AML-193 (cell line): ENCODE data around the gene RAB39A.

Source experiments
- DNase-seq, 2 experiments: peaks; one replicate each; lab custom pipeline; 2025; lab: John Stamatoyannopoulos, UW

The RAB39A gene

DNA sequence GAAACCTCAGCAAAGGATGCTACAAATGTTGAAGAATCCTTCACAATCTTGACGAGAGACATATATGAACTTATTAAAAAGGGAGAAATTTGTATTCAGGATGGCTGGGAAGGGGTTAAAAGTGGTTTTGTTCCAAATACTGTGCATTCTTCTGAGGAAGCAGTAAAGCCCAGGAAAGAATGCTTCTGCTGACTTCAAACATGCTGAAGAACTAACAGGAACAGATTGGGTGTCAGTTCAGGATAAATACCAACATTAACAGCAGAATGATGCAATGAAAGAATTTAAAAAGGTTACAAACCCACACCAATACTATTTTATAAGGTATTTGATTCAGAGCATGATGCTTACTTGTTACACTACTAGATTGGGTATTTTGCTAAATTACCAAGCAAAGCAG is 33.9 kb downstream of the RAB39A start:
- DNase-seq, result no peak

DNA sequence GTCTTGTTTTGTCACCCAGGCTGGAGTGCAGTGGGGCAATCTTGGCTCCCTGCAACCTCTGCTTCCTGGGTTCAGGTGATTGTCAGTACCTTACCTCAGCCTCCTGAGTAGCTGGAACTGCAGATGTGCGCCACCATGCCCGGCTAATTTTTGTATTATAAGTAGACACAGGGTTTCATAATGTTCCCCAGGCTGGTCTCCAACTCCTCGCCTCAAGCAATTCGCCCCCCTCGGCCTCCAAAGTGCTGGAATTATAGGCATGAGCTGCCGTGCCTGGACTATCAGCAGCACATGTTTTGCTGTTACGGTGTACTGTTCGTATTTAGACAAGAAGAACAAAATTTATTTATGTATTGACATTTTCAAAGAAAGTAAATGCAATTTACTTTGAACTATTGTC is 34.8 kb downstream of the RAB39A start:
- no peak for DNase-seq

- DNase-seq, result no peak
Measured at GRCh38 chr11:107969219-107969618, 41.0 kb downstream of the RAB39A start.

DNA sequence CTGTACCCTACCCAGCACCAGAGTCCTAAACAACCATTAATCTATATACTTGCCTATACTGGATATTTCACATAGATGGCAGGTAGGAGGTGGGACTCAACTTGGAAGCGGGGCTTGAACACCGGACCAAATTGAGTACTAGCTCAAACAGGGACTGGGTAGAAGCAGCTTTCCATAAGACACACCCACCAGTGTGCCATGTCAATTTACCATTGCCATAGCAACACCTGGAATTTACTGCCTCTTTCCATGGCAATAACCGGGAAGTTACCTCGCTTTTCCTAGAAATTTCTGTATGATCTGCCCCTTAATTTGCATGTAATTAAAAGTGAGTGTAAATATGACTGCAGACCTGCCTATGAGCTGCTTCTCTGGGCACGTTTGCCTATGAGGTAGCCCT is 41.8 kb downstream of the RAB39A start:
- DNase-seq, result no peak

DNA sequence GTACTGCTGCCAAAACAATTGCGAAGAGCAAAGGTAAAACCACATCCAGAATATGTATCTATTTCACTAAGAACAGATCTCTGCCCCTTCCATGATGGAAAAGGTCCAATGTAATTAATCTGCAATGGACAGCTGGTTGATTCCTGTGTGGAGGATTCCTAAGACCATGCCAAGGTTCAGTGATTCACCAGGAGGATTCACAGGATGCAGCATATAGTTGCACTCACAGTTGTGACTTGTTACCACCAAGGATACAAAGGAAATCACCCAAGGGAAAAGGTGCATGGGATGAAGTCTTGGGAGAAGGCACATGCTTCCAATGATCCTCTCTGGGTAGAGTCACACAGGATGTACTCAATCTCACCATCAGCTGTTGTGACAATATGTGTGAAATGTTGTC is 45.4 kb downstream of the RAB39A start:
- no peak for DNase-seq

DNA sequence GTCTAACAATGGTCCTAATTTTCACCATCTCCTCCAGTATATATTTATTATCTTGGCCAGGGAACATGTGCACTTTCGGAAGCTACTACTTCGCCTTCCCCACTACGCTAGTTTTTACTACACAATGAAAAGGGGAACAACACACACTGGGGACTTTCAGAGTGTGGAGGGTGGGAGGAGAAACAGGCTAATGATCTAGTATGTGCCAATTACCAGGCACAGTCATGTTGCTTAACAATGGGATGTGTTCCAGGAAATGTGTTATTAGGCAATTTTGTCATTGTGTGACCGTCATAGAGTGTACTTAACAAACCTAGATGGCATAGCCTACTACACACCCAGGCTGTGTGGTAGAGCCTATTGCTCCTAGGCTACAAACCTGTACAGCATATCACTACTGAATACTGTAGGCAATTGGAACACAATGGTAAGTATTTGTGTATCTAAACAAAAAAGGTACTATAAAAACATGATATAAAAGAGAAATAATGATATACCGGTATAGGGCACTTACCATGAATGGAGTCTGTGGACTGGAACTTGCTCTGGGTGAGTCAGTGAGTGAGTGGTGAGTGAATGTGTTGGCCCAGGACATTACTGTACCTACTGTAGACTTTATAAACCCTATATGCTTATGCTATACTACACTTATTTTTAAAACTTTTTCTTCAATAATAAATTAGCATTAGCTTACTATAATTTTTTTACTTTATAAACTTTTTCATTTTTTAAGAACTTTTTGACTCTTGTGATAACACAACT is 60.3 kb downstream of the RAB39A start:
- peak; percentile 64 to 71 for DNase-seq

GRCh38 chr11:107991868-107992414 is 63.7 kb downstream of the RAB39A start:
- DNase-seq, result no peak

DNA sequence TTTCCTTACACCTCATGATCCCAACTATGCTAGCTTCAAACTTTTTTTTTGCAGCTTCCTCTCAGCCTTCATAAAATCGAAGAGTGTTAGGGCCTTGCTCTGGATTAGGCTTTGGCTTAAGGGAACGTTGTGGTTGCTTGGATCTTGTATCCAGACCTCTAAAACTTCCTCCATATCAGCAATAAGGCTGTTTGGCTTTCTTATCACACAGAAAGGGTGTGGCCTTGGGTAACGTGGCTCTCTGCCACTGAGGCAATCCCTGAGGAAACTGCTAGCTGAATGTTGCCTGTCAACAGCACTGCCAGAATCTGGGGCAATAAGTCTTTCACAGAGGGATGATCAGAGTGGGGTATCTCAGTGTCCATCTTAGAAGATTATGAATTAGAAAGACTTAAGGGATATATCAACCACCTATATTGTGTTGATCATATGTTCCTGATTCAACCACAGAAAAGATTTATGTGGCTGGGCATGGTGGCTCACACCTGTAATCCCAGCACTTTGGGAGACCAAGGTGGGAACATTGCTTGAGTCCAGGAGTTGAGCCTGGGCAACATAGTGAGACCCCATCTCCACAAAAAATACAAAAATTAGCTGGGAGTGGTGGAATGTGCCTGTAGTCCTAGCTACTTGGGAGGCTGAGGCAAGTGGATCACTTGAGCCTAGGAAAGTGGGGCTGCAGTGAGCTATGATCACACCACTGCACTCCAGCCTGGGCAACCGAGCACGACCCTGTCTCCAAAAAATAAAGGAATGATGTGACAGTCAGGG is 67.9 kb downstream of the RAB39A start:
- no peak for DNase-seq

DNA sequence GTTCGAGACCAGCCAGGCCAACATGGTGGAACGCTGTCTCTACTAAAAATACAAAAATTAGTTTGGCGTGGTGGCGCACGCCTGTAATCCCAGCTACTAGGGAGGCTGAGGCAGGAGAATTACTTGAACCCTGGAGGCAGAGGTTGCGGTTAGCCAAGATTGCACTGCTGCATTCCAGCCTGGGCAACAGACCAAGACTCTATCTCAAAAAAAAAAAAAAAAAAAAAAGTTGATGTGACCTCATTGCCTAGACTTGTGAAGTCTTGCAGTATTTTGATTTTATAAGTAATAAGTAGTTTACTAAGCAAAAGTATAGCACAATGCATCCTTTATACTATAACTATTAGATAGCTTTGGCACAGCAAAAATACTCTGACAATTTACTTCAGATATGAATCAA is 70.5 kb downstream of the RAB39A start:
- DNase-seq, result no peak

DNA sequence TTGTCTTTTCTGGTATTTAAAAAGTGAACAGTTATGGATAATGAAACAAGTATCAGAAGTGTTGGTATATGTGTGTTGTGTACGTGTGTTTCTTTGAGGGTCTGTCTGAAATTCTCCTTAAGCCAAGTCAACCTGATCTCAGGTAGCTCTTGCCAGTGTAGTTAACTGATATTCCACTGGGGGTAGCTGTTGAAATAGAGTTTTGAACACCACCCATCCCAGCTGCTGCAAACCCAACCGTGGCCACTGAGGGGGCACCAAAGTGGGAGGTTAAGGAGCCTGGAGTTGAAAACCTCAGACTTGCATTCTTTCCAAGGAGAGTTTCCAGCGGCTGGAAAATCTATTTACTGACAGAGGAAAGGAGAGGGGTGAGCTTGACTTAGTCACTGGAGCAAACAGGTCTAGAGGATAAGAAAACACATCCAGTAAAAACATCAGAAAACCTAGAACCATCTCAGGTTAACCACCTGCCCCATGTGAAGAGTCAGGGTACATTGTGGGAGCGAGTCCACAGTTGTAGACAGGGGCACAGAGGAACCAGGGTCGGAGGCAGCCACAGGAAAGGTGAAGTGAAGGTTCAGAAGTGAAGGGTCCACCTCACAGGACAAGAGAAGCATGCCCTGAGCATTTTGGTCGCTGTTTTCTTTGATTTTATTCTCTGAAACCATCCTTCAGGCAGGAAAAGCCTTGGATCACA is 71.7 kb downstream of the RAB39A start:
- DNase-seq, result peak; percentile 23

DNA sequence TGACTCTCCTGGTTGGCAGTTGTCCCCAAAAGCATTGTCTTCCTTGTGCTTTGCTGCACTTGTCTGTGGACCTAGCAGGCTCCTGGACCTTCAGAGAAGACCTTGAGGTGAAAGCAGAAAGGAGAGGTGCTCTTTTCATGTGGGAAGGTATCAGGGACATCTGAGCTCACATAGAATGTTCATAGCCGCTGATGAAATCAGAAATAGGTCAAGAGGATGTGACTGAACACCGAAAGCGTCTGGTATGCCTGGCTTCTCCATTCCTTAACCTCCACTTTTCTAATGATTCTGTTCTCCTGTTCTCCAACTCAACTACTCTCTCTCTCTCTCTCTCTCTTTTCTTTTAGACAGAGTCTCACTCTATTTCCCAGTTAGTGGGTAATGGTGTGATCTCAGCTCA is 74.2 kb downstream of the RAB39A start:
- DNase-seq, result no peak

DNA sequence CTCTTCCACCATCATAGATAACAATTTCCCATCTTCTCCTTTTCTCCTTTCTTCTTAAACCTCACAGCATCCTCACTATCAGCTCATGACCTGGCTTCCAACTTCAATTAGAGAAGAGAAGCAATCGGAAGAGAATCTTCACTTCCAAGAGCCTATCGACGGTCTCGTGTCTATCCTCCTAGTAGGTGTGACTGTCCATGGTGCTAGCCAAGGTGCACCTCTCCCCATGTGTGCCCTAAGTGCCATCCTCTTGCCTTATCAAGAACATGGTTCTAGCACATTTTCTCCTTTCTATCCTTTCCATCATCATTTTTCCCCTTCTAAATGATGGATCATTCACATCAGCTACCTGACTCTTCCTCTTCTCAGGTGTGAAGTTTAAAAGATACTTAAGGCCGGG is 75.4 kb downstream of the RAB39A start:
- DNase-seq, result no peak

DNA sequence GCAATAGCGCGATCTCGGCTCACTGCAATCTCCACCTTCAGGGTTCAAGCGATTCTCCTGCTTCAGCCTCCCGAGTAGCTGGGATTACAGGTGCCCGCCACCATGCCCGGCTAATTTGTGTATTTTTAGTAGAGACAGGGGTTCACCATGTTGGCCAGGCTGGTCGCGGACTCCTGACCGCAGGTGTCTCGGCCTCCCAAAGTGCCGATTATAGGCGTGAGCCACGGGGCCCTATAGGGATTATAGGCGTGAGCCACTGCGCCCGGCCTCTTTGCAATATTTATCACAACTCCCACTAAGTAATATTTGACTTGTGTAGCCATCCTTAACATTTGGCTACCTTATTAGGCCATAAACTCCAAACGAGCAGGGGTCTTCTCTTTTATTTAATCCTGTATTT is 79.6 kb downstream of the RAB39A start:
- DNase-seq, result no peak

DNA sequence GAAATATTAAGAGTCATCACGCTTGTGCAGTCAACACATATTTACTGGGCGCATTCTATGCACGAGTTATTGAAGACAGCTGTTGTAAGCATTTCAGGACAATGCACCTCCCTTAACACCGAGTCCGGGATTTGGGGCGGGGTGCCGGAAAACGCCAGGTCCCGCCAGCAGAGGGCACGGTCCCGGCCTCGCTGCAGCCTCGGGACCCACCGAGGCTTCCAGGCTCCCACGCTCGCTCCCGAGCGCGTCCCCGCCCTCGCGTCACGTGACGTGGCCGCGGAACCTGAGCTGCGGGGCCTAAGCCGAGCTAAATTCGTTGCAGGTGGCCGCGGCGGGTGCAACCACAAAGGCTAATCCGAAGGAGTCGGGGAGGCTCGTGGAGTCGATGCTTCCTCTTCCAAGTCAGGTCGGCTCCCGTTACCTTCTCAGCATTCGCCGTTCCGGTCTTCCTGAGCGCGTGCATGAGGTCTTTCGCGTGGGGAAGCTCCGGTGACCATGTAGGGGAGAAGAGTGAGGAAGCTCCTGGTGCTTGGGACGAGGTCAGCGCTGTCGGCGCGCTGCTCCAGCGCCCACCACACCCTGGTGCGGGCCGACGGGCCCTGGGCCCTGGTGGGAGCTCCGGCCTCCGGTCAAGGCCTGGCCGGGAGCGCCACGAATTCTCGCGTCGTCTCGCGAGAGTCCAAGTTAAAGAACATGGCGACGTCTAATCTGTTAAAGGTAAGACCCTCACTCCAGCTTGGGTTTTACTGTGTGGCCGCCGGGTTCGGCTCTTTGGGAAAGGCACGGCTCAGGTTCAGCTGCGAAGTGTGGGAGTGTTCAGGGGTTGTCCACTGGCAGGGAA is 80.6 kb downstream of the RAB39A start, which contains the start of gene CUL5:
CUL5 (plus strand) TSS at position 243 of the 841 bp plus-strand sequence; CDS start at position 694, 451 bp downstream.
- peak; percentile 71 to 76 for DNase-seq

GRCh38 chr11:108009497-108010370 is 81.5 kb downstream of the RAB39A start:
- no peak for DNase-seq

- no peak for DNase-seq
Measured at GRCh38 chr11:108012139-108012725, 84.0 kb downstream of the RAB39A start.
